ENCODE results near the gene FBXO10.

The FBXO10 gene

DNA sequence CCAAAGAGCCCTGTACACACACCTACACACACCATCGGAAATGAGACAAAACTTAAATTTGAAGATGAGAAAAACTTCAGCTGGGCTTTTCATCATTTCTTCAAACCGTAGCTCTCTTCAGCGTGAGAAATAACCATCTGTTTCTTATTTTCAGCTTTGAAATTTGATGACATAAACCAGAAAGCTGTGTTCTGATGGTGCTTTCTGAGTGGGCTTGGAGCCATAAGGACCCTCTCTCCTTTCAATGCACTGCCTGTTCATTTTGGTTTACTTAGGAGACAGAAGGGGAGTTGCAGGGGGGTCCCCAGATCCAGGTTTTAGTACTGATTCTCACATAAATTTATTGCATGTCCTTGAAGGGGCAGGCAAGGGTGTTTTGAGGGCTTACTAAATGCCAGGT, 9.5 kb downstream of the FBXO10 start:
- TF ChIP-seq, protein P1, sequence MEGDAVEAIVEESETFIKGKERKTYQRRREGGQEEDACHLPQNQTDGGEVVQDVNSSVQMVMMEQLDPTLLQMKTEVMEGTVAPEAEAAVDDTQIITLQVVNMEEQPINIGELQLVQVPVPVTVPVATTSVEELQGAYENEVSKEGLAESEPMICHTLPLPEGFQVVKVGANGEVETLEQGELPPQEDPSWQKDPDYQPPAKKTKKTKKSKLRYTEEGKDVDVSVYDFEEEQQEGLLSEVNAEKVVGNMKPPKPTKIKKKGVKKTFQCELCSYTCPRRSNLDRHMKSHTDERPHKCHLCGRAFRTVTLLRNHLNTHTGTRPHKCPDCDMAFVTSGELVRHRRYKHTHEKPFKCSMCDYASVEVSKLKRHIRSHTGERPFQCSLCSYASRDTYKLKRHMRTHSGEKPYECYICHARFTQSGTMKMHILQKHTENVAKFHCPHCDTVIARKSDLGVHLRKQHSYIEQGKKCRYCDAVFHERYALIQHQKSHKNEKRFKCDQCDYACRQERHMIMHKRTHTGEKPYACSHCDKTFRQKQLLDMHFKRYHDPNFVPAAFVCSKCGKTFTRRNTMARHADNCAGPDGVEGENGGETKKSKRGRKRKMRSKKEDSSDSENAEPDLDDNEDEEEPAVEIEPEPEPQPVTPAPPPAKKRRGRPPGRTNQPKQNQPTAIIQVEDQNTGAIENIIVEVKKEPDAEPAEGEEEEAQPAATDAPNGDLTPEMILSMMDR (IDR thresholded peaks at IDR 0.05; ENCODE audit: borderline replicate concordance, control extremely low read depth, extremely low read depth, insufficient read depth, missing control alignments), result no peak
- in situ Hi-C loops (cut with MboI; ENCODE audit: low sequenced_read_pairs, unreplicated experiment), result no loop called here
- DNase-seq (ENCODE audit: low spot score), result no peak

DNA sequence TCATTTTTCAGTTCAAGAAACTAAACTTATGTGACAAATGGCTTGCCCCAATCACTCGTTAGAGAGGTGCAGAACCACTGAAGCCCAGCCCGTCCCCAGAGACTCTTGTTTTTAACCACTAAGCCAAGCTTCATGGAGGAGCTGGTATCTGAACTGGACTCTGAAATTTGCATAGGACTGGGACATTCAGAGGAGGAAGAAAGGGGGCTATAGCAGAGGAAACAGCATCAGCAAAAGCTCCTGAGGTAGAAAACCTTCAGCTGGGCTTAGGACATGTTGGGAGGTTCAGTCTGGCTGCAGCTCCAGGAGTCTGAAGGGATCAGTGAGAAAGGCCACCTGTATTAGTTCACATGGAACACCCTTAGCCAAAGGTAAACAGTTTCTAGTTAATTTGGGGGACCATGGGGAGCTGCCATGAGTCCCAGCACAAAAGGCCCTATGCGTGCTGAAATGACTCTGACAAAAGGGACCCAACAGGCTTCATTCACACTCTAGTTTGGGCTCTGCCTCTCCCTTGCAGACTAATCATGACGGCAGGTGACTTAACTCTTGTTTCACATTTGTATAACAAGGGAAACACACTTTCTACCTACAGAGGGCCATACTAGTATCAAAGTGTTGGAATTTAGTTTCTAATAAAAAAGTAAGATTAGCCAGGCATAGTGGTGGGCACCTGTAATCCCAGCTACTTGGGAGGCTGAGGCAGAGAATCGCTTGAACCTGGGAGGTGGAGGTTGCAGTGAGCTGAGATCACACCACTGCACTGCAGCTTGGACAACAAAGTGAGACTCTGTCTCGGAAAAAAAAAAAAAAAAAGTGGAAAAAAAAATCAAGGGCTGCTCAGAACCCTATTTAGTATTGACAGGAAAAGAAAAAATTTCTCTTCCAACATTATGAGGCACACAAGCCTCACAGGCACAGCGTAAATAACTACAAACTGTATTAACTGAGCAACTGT, 10.2 kb downstream of the FBXO10 start:
- TF ChIP-seq, protein P1 (IDR thresholded peaks at IDR 0.05; ENCODE audit: borderline replicate concordance, control extremely low read depth, extremely low read depth, insufficient read depth, missing control alignments), result no peak
- in situ Hi-C loops (cut with MboI; ENCODE audit: low sequenced_read_pairs, unreplicated experiment), result no loop called here
- DNase-seq (ENCODE audit: low spot score), result peak; percentile 50

DNA sequence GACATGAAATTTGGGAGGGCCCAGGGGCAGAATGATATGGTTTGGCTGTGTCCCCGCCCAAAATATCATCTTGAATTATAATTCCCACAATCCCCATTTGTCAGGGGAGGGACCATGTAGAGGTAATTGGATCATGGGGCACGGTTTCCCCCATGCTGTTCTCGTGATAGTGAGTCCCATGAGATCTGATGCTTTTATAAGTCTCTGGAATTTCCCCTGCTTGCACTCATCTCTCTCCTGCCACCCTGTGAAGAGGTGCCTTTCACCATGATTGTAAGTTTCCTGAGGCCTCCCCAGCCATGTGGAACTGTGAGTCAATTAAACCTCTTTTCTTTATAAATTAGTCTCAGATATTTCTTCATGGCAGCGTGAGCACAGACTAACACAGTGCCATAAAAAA, 11.3 kb downstream of the FBXO10 start:
- TF ChIP-seq, protein P1 (IDR thresholded peaks at IDR 0.05; ENCODE audit: borderline replicate concordance, control extremely low read depth, extremely low read depth, insufficient read depth, missing control alignments), result no peak
- in situ Hi-C loops (cut with MboI; ENCODE audit: low sequenced_read_pairs, unreplicated experiment), result no loop called here

DNA sequence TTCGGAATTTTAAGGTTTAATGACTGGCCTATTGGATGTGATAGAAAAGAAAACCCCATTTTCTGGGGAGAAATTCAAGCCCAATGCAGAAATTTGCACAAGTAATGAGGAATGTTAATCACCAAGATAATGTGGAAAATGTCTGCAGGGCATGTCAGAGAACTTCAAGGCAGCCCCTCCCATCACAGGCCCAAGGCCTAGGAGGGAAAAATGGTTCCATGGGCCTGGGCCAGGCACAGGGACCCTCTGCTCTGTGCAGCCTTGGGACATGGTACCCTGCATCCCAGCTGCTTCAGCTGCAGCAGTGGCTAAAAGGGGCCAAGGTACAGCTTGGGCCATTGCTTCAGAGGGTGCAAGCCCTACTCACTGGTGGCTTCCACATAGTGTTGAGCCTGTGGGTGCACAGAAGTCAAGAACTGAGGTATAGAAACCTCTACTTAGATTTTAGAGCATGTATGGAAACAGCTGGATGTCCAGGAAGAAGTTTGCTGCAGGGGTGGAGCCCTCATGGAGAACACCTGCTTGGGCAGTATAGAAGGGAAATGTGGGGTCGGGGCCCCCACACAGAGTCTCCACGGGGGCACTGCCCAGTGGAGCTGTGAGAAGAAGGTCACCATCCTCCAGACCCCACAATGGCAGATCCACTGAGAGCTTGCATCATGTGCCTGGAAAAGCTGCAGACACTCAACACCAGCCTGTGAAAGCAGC, 12.2 kb downstream of the FBXO10 start:
- TF ChIP-seq, protein P1 (IDR thresholded peaks at IDR 0.05; ENCODE audit: borderline replicate concordance, control extremely low read depth, extremely low read depth, insufficient read depth, missing control alignments), result no peak
- DNase-seq (ENCODE audit: low spot score), result no peak
- in situ Hi-C loops (cut with MboI; ENCODE audit: low sequenced_read_pairs, unreplicated experiment), result no loop called here

More for the DNA sequence above, 11.3 kb downstream of the FBXO10 start:
- DNase-seq (ENCODE audit: low spot score), result no peak

DNA sequence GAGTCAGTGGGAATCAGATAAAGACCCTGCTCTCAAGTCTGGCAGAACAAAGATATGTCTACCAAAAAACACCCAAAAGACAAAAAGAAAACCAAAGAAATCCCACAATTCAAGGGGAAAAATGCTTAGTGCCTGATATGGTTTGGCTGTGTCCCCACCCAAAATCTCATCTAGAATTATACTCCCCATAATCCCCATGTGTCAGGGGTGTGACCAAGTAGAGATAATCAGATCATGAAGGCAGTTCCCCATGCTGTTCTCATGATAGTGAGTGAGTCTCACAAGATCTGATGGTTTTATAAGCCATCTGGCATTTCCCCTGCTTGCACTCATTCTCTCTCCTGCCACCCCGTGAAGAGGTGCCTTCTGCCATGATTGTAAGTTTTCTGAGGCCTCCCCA, 13.4 kb downstream of the FBXO10 start:
- TF ChIP-seq, protein P1 (IDR thresholded peaks at IDR 0.05; ENCODE audit: borderline replicate concordance, control extremely low read depth, extremely low read depth, insufficient read depth, missing control alignments), result no peak
- in situ Hi-C loops (cut with MboI; ENCODE audit: low sequenced_read_pairs, unreplicated experiment), result no loop called here
- no peak for DNase-seq (ENCODE audit: low spot score)

DNA sequence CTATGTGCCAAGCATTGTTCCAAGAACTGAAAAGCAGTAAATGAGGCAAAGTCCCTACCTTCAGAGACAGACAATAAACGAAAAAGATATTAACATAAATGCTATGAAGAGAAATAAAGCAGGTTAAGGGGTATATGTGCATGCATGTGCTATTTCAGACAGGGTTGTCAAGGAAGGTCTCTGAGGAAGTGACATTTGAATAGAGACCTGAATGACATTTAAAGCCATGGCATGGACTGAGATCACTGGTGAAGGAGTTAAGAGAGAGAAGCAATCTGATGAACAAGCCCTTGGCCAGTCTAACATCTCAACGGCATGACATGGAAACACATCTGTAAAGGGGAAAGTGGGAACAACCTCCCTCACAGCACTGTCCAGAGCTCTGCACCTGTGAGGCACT, 14.5 kb downstream of the FBXO10 start:
- in situ Hi-C loops (cut with MboI; ENCODE audit: low sequenced_read_pairs, unreplicated experiment), result no loop called here
- TF ChIP-seq, protein P1 (IDR thresholded peaks at IDR 0.05; ENCODE audit: borderline replicate concordance, control extremely low read depth, extremely low read depth, insufficient read depth, missing control alignments), result no peak
- DNase-seq (ENCODE audit: low spot score), result no peak
